ENCODE data around the gene TMEM178A. TPM values are rescaled to one million over a fixed set of nuclear protein-coding genes. Genes with fewer than 3 reads are reported as not detected.

Gene TMEM178A
- total and polyA plus RNA-seq, 7 donors, result 0.60 to 6.1 (median 1.8) TPM; not detected in 1

DNA sequence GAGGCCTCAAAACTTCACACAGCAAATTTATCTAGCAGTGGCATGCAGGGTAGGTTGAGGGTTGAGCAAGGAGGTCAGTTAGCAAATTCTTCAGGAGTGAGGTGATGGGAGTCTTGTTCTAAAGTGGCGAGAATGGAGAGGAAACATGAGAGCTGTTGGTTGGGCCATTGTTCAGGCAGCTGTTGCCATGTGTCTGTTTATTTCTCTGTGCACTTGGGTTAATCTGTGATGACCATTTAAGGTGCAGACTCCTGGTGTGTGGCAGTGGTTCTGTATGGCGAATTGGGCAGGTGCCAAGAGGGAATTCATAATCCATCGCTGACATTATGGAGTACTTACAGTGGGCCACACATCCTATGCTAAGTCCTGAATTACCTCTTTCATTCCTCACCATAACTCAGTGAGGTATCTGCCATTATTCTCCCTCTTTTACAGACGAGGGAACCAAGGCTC is 30.4 kb downstream of the TMEM178A start:
- no peak for DNase-seq
- Histone ChIP-seq H3K9me3 (peaks cover 0 to 5% (median under 1%) of the 10 kb centered on the region in 4 donors), H3K27ac (peak overlapping the region; percentile 5 to 61 (median 44)), H3K4me3 (no peak overlapping the region), H3K4me1 (peaks cover 0 to 17% (median 15%) of the 10 kb centered on the region in 4 donors), H3K27me3 (no peaks in the 10 kb centered on the region), H3K36me3 (no peaks in the 10 kb centered on the region)
- TF ChIP-seq EP300 (IDR thresholded peaks at IDR 0.05) (no peak), POLR2A (IDR thresholded peaks at IDR 0.05) (no peak), POLR2AphosphoS5 (IDR thresholded peaks at IDR 0.05) (no peak)
- TF ChIP-seq, protein P1, sequence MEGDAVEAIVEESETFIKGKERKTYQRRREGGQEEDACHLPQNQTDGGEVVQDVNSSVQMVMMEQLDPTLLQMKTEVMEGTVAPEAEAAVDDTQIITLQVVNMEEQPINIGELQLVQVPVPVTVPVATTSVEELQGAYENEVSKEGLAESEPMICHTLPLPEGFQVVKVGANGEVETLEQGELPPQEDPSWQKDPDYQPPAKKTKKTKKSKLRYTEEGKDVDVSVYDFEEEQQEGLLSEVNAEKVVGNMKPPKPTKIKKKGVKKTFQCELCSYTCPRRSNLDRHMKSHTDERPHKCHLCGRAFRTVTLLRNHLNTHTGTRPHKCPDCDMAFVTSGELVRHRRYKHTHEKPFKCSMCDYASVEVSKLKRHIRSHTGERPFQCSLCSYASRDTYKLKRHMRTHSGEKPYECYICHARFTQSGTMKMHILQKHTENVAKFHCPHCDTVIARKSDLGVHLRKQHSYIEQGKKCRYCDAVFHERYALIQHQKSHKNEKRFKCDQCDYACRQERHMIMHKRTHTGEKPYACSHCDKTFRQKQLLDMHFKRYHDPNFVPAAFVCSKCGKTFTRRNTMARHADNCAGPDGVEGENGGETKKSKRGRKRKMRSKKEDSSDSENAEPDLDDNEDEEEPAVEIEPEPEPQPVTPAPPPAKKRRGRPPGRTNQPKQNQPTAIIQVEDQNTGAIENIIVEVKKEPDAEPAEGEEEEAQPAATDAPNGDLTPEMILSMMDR (IDR thresholded peaks at IDR 0.05), result no peak
- 83 to 85% methylated on average over 4 of the region's 4 CpGs for WGBS, 2 donors
- intact Hi-C loops (cut with DNase I), result loop anchor here (2.0 to 5.0 kb wide), 2 partner anchors 184 to 317 kb away; no protein-coding TSS in a partner anchor

DNA sequence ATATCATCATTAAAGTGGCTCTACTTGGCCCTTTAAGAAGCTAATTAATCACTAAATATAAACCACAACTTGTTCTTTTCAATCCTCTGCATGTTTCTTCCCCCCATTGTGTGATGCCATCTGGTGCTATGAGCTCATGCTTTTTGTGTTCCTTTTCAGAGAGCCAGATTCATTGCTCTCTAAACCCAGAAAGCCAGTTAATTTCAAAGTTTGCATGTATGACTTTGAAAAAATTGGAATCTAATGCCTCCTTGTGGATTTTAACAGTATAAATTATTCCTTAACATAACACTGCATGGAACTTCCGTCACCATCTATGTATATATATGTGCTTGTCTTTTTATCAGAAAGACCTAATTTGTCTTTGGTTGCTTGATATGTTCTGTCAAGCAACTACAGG is 31.1 kb downstream of the TMEM178A start:
- H3K27ac ChIP-seq, result peak overlapping the region; percentile 11 to 61 (median 44)
- TF ChIP-seq POLR2A (IDR thresholded peaks at IDR 0.05), result no peak
- no peak for TF ChIP-seq EP300 (IDR thresholded peaks at IDR 0.05)
- no peak for TF ChIP-seq POLR2AphosphoS5 (IDR thresholded peaks at IDR 0.05)
- TF ChIP-seq, protein P1 (IDR thresholded peaks at IDR 0.05), result peak in 3 of 4 experiments; percentile 25 to 38 (median 26)
- H3K4me1 ChIP-seq, result peaks cover 0 to 17% (median 15%) of the 10 kb centered on the region in 4 donors
- H3K4me3 ChIP-seq, result no peak overlapping the region
- no peaks in the 10 kb centered on the region for H3K36me3 ChIP-seq
- DNase-seq, result no peak
- H3K9me3 ChIP-seq, result peaks cover 0 to 7% (median 3%) of the 10 kb centered on the region in 4 donors
- intact Hi-C loops (cut with DNase I), result loop anchor here (2.0 to 5.0 kb wide), 2 partner anchors 185 to 318 kb away; no protein-coding TSS in a partner anchor
- no peaks in the 10 kb centered on the region for H3K27me3 ChIP-seq
- 57 to 68% methylated on average over 1 of the region's 1 CpG for WGBS, 2 donors

DNA sequence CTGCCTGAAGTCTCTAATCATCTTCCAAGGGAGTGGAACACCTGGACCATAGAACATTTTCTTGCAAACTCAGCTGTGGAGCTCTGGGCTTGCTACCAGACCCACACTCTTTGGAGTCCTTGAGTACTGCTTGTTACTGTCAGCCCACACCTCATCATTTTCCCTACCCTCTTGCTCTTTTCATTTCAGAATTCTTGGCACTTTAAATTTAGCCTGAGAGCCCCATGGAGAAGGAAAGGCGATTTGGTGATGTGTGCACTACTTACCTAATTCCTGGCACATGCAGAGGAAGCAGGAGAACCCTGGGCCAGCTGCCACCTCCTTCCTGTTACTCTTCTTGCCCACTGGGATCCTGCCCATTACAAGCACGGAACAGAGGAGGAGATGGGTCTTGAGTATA is 31.7 kb downstream of the TMEM178A start:
- intact Hi-C loops (cut with DNase I), result loop anchor here (2.0 to 5.0 kb wide), 2 partner anchors 185 to 319 kb away; no protein-coding TSS in a partner anchor
- TF ChIP-seq POLR2AphosphoS5 (IDR thresholded peaks at IDR 0.05) (no peak), POLR2A (IDR thresholded peaks at IDR 0.05) (no peak), EP300 (IDR thresholded peaks at IDR 0.05) (no peak)
- TF ChIP-seq, protein P1 (IDR thresholded peaks at IDR 0.05), result no peak
- peaks cover 0 to 17% (median 15%) of the 10 kb centered on the region in 4 donors for H3K4me1 ChIP-seq
- H3K9me3 ChIP-seq, result peaks cover 0 to 7% (median 3%) of the 10 kb centered on the region in 4 donors
- DNase-seq, result no peak
- 80 to 83% methylated on average over 2 of the region's 2 CpGs for WGBS, 2 donors
- no peaks in the 10 kb centered on the region for H3K36me3 ChIP-seq
- no peak overlapping the region for H3K4me3 ChIP-seq
- H3K27ac ChIP-seq, result peak overlapping the region; percentile 11 to 44 (median 38)
- no peaks in the 10 kb centered on the region for H3K27me3 ChIP-seq

DNA sequence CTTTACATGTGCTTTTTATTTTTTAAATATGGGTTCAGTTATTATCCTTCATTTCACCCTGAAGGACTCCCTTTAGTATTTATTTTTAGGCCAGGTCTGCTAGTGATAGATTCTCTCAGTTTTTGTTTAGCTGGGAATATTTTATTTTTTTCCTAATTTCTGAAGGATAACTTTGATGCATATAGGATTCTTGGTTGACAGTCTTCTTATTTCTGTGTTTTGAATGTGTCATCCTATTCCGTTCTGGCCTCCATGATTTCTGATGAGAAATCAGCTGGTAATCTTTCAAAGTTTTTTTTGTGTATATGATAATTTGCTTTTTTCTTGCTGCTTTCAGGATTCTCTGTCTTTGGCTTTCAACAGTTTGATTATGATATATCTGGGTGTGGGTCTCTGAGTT is 35.4 kb downstream of the TMEM178A start:
- Histone ChIP-seq H3K27me3 (no peaks in the 10 kb centered on the region), H3K4me3 (no peak overlapping the region), H3K36me3 (no peaks in the 10 kb centered on the region), H3K27ac (no peak overlapping the region), H3K4me1 (peaks cover 0 to 14% (median 11%) of the 10 kb centered on the region in 4 donors), H3K9me3 (peaks cover 0 to 7% (median 3%) of the 10 kb centered on the region in 4 donors)
- TF ChIP-seq, protein P1 (IDR thresholded peaks at IDR 0.05), result no peak
- no peak for TF ChIP-seq POLR2AphosphoS5 (IDR thresholded peaks at IDR 0.05)
- no peak for TF ChIP-seq POLR2A (IDR thresholded peaks at IDR 0.05)
- TF ChIP-seq EP300 (IDR thresholded peaks at IDR 0.05), result no peak
- DNase-seq, result no peak
- WGBS, 2 donors, result 93 to 94% methylated on average over 1 of the region's 1 CpG
- intact Hi-C loops (cut with DNase I), result no loop called here

Data from sigmoid colon (tissue), 7 donors.